Measurements from ENCODE around the gene LRCH1. TPM values are rescaled to one million over a fixed set of nuclear protein-coding genes. Genes with fewer than 3 reads are reported as not detected.

The LRCH1 gene
- total RNA-seq, 1 experiment from 2014 or later = 11.8 TPM

DNA sequence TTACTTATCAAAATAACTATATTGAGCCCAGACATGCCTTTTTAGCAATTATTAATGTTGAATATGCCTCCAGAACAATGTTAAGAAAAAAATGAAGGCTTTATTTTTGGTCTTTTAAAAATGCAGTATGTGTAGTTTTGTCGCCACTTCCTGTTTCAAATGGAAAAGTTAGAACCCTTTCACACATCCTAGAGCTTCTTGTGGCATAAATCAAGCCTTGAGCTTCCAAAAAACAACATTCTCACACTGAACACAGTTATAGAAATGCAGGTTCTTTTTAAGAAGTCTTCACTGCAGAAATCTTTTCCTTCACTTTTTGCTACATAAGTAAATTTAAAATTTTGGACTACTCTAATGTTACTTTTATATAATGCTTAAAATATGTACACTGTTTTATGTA lies 135.3 kb downstream of the LRCH1 start (continued):
- TF ChIP-seq, protein P1, sequence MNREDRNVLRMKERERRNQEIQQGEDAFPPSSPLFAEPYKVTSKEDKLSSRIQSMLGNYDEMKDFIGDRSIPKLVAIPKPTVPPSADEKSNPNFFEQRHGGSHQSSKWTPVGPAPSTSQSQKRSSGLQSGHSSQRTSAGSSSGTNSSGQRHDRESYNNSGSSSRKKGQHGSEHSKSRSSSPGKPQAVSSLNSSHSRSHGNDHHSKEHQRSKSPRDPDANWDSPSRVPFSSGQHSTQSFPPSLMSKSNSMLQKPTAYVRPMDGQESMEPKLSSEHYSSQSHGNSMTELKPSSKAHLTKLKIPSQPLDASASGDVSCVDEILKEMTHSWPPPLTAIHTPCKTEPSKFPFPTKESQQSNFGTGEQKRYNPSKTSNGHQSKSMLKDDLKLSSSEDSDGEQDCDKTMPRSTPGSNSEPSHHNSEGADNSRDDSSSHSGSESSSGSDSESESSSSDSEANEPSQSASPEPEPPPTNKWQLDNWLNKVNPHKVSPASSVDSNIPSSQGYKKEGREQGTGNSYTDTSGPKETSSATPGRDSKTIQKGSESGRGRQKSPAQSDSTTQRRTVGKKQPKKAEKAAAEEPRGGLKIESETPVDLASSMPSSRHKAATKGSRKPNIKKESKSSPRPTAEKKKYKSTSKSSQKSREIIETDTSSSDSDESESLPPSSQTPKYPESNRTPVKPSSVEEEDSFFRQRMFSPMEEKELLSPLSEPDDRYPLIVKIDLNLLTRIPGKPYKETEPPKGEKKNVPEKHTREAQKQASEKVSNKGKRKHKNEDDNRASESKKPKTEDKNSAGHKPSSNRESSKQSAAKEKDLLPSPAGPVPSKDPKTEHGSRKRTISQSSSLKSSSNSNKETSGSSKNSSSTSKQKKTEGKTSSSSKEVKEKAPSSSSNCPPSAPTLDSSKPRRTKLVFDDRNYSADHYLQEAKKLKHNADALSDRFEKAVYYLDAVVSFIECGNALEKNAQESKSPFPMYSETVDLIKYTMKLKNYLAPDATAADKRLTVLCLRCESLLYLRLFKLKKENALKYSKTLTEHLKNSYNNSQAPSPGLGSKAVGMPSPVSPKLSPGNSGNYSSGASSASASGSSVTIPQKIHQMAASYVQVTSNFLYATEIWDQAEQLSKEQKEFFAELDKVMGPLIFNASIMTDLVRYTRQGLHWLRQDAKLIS (CRISPR knock-in tag; IDR thresholded peaks at IDR 0.05; ENCODE audit: borderline replicate concordance) = no peak
- TF ChIP-seq ZNF396 (CRISPR knock-in tag; IDR thresholded peaks at IDR 0.05; ENCODE audit: borderline replicate concordance) (no peak), ZNF317 (CRISPR knock-in tag; IDR thresholded peaks at IDR 0.05; ENCODE audit: borderline replicate concordance, low read depth) (no peak), TEAD1 (CRISPR knock-in tag; IDR thresholded peaks at IDR 0.05) (no peak), NFYB (CRISPR knock-in tag; conservative IDR thresholded peaks at IDR 0.05; ENCODE audit: low read depth) (no peak), MXD4 (CRISPR knock-in tag; IDR thresholded peaks at IDR 0.05; ENCODE audit: borderline replicate concordance) (no peak)
- TF ChIP-seq, protein P2, sequence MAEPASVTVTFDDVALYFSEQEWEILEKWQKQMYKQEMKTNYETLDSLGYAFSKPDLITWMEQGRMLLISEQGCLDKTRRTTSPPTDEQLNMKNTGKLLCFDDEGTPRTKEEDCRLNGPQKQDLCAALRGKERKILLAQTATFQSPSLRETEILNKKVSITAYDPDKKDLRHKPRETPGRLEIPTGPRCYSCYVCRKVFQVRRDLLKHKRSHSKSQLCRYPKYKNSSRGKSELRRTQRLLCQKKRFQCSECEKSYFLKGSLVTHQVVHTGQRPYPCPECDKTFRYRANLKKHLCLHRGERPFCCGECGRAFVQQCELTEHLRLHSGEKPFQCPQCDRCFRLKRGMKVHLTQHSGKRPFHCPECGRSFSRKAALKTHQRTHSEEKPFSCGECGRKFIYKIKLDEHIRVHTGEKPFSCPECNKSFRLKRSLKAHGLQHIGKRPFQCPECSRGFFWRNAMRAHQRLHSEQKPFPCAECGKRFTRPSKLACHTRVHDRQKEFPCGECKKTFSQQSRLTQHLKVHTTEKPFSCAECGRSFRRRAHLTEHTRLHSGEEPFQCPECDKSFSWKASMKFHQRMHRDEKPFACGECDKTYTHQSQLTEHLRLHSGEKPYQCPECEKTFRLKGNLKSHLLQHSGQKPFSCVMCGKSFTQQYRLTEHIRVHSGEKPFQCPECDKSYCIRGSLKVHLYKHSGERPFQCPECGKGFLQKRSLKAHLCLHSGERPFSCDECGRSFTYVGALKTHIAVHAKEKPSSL (CRISPR knock-in tag; conservative IDR thresholded peaks at IDR 0.05) = no peak

DNA sequence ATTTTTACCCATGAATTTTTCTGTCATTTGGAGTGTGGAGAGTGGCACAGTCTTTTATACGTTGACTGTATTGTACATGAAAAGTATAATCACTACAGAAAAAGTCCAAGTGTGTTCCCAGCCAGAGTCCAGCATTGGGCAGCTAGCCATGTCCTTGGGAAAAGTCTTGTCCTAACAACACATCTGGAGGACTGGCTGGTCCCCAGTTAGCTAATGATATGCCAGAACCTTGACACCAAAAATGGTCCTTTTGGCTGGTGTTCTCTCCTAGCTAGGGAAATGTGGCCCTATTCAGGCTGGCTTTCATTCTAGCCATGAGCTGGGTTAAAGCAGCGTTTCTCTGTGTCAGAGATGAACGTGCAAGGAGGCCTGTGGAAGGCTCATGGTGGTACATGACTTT lies 145.0 kb downstream of the LRCH1 start:
- ChIA-PET POLR2A (interaction anchor here (0.6 kb wide), 1 partner anchor 393 kb away, joined by 3 read pairs; no protein-coding TSS in a partner anchor), CTCF (interaction anchor here (1.1 kb wide), 1 partner anchor 95 kb away, joined by 3 read pairs; no protein-coding TSS in a partner anchor)
- no peaks in the 10 kb centered on the region for H3K9me3 Mint-ChIP-seq
- no peaks in the 10 kb centered on the region for H3K27me3 Mint-ChIP-seq (ENCODE audit: low read depth)
- ATAC-seq (no peak), DNase-seq (ENCODE audit: low spot score) (no peak)
- H3K27ac Mint-ChIP-seq = no peak overlapping the region
- H3K4me1 Mint-ChIP-seq = no peaks in the 10 kb centered on the region
- TF ChIP-seq, protein P3, sequence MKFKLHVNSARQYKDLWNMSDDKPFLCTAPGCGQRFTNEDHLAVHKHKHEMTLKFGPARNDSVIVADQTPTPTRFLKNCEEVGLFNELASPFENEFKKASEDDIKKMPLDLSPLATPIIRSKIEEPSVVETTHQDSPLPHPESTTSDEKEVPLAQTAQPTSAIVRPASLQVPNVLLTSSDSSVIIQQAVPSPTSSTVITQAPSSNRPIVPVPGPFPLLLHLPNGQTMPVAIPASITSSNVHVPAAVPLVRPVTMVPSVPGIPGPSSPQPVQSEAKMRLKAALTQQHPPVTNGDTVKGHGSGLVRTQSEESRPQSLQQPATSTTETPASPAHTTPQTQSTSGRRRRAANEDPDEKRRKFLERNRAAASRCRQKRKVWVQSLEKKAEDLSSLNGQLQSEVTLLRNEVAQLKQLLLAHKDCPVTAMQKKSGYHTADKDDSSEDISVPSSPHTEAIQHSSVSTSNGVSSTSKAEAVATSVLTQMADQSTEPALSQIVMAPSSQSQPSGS (CRISPR knock-in tag; IDR thresholded peaks at IDR 0.05; ENCODE audit: borderline replicate concordance, low read depth) = no peak
- peaks cover 29% of the 10 kb centered on the region for H3K36me3 Mint-ChIP-seq
- no peak overlapping the region for H3K4me3 Mint-ChIP-seq

DNA sequence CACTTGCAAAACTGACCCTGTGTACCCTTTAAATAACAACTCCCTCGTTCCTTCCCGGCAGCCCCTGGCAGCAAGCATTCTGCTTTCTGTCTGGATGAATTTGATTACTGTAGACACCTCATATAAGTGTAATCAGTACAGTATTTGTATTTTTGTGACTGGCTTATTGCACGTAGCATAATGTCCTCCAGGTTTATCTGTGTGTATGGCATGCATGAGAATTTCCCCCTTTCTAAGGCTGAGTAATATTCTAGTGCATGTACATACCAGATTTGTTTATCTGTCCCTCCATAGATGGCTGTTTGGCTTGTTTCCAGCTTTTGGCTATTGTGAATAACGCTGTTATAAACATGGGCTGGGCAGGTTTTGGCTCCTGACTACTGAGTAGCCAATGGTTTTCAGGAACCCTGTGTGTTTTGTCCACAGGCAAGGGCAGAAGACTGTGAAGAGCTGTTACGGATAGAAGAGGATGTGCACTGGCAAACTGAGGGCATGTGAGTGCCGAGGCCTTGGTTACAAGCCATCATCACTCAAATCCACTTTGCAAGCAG lies 146.0 kb downstream of the LRCH1 start:
- H3K27ac Mint-ChIP-seq = no peak overlapping the region
- no peaks in the 10 kb centered on the region for H3K27me3 Mint-ChIP-seq (ENCODE audit: low read depth)
- H3K9me3 Mint-ChIP-seq = no peaks in the 10 kb centered on the region
- H3K36me3 Mint-ChIP-seq = peaks cover 23% of the 10 kb centered on the region
- no peak for DNase-seq (ENCODE audit: low spot score)
- no peaks in the 10 kb centered on the region for H3K4me1 Mint-ChIP-seq
- TF ChIP-seq, protein P4, sequence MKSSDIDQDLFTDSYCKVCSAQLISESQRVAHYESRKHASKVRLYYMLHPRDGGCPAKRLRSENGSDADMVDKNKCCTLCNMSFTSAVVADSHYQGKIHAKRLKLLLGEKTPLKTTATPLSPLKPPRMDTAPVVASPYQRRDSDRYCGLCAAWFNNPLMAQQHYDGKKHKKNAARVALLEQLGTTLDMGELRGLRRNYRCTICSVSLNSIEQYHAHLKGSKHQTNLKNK (CRISPR knock-in tag; IDR thresholded peaks at IDR 0.05) = no peak
- no peak for TF ChIP-seq NFATC4 (CRISPR knock-in tag; IDR thresholded peaks at IDR 0.05)
- TF ChIP-seq CBFB (CRISPR knock-in tag; IDR thresholded peaks at IDR 0.05; ENCODE audit: low read depth) = no peak
- ChIA-PET CTCF (no interaction called here), POLR2A (no interaction called here)
- no peak overlapping the region for H3K4me3 Mint-ChIP-seq
- ATAC-seq = no peak

DNA sequence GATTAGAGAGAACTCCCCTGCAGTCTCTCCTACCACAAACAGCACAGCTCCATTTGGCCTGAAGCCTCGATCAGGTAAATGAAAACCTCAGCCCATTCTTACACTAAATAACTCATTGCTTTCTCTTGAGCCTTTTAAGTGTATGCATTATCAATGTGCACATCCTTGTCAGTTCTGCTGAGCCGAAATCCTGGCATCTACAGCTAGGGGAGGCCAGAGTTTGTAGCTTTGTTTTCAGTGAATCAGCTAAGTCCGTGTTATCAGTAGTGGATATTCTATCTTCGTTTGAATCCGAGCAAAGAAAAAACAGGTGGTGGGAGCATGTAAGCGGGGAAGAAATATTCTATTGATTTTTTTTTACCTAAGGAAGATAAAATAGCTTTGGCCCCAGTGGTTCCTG lies 159.6 kb downstream of the LRCH1 start:
- ChIA-PET POLR2A (no interaction called here), CTCF (interaction anchor here (1.0 to 1.4 kb wide), 5 partner anchors 9 to 160 kb away, joined by 3 to 5 read pairs (median 4); no protein-coding TSS in a partner anchor)
- ATAC-seq = peak; percentile 50
- Mint-ChIP-seq H3K4me3 (no peak overlapping the region), H3K27ac (peak overlapping the region; percentile 41), H3K4me1 (peaks cover 15% of the 10 kb centered on the region), H3K27me3 (ENCODE audit: low read depth) (no peaks in the 10 kb centered on the region), H3K36me3 (peaks cover 3% of the 10 kb centered on the region; the same call in 1 of the 2 replicates), H3K9me3 (no peaks in the 10 kb centered on the region)
- DNase-seq (ENCODE audit: low spot score) = no peak
- TF ChIP-seq ZNF423 (CRISPR knock-in tag; IDR thresholded peaks at IDR 0.05) (no peak), ATF1 (CRISPR knock-in tag; IDR thresholded peaks at IDR 0.05) (no peak), JAZF1 (CRISPR knock-in tag; IDR thresholded peaks at IDR 0.05) (no peak), ZNF138 (CRISPR knock-in tag; conservative IDR thresholded peaks at IDR 0.05) (no peak), NR2C2 (CRISPR knock-in tag; IDR thresholded peaks at IDR 0.05) (no peak), HMGA2 (CRISPR knock-in tag; IDR thresholded peaks at IDR 0.05) (no peak)
- TF ChIP-seq, protein P5, sequence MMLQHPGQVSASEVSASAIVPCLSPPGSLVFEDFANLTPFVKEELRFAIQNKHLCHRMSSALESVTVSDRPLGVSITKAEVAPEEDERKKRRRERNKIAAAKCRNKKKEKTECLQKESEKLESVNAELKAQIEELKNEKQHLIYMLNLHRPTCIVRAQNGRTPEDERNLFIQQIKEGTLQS (CRISPR knock-in tag; conservative IDR thresholded peaks at IDR 0.05) = no peak
- TF ChIP-seq, protein P6, sequence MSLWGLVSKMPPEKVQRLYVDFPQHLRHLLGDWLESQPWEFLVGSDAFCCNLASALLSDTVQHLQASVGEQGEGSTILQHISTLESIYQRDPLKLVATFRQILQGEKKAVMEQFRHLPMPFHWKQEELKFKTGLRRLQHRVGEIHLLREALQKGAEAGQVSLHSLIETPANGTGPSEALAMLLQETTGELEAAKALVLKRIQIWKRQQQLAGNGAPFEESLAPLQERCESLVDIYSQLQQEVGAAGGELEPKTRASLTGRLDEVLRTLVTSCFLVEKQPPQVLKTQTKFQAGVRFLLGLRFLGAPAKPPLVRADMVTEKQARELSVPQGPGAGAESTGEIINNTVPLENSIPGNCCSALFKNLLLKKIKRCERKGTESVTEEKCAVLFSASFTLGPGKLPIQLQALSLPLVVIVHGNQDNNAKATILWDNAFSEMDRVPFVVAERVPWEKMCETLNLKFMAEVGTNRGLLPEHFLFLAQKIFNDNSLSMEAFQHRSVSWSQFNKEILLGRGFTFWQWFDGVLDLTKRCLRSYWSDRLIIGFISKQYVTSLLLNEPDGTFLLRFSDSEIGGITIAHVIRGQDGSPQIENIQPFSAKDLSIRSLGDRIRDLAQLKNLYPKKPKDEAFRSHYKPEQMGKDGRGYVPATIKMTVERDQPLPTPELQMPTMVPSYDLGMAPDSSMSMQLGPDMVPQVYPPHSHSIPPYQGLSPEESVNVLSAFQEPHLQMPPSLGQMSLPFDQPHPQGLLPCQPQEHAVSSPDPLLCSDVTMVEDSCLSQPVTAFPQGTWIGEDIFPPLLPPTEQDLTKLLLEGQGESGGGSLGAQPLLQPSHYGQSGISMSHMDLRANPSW (CRISPR knock-in tag; conservative IDR thresholded peaks at IDR 0.05; ENCODE audit: low read depth) = no peak
